Measurements from ENCODE around the gene ARHGAP6. TPM values are rescaled to one million over a fixed set of nuclear protein-coding genes. Genes with fewer than 3 reads are reported as not detected.

The ARHGAP6 gene
- polyA plus RNA-seq, 3 donors, result 0.31 to 1.1 (median 0.40) TPM

GRCh38 chrX:11546917-11547316 is 118.8 kb downstream of the ARHGAP6 start:
- H3K36me3 ChIP-seq (replicated peaks in 1 of 2; ENCODE audit: control insufficient read depth in 1 of 2, insufficient read depth in 2 of 2, low read length in 2 of 2), result no peaks in the 10 kb centered on the region
- no peak for DNase-seq
- no peaks in the 10 kb centered on the region for H3K4me1 Mint-ChIP-seq
- TF ChIP-seq, protein P1, sequence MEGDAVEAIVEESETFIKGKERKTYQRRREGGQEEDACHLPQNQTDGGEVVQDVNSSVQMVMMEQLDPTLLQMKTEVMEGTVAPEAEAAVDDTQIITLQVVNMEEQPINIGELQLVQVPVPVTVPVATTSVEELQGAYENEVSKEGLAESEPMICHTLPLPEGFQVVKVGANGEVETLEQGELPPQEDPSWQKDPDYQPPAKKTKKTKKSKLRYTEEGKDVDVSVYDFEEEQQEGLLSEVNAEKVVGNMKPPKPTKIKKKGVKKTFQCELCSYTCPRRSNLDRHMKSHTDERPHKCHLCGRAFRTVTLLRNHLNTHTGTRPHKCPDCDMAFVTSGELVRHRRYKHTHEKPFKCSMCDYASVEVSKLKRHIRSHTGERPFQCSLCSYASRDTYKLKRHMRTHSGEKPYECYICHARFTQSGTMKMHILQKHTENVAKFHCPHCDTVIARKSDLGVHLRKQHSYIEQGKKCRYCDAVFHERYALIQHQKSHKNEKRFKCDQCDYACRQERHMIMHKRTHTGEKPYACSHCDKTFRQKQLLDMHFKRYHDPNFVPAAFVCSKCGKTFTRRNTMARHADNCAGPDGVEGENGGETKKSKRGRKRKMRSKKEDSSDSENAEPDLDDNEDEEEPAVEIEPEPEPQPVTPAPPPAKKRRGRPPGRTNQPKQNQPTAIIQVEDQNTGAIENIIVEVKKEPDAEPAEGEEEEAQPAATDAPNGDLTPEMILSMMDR (IDR thresholded peaks at IDR 0.05), result no peak
- H3K9me3 ChIP-seq (replicated peaks in 1 of 2; ENCODE audit: control insufficient read depth in 1 of 2, insufficient read depth in 1 of 2, low read length in 2 of 2), result no peaks in the 10 kb centered on the region
- no peaks in the 10 kb centered on the region for H3K36me3 Mint-ChIP-seq
- peaks cover 2 to 4% (median 2%) of the 10 kb centered on the region in 3 donors for H3K27me3 Mint-ChIP-seq (ENCODE audit: low read depth in 3 of 3)
- no peak overlapping the region for H3K27ac Mint-ChIP-seq
- no peaks in the 10 kb centered on the region for H4K20me1 ChIP-seq (ENCODE audit: insufficient read depth, low read length)
- H3K27me3 ChIP-seq (ENCODE audit: control insufficient read depth in 2 of 2, insufficient read depth in 2 of 2, low read length in 2 of 2), result no peaks in the 10 kb centered on the region
- intact Hi-C loops (cut with micrococcal nuclease), result no loop called here
- H3K4me1 ChIP-seq (ENCODE audit: control insufficient read depth in 1 of 2, insufficient read depth in 2 of 2, low read length in 2 of 2), result no peaks in the 10 kb centered on the region
- H3K79me2 ChIP-seq (ENCODE audit: insufficient read depth, low read length), result no peaks in the 10 kb centered on the region
- H3K9ac ChIP-seq (ENCODE audit: insufficient read depth, low read length, poor library complexity, severe bottlenecking), result no peak overlapping the region
- no peak overlapping the region for H3K27ac ChIP-seq (ENCODE audit: low read depth in 1 of 2, low read length in 2 of 2)
- WGBS (ENCODE audit: insufficient coverage), result no CpG with 5 or more reads among the region's 2 CpGs
- peaks cover 0 to 3% (median 0%) of the 10 kb centered on the region in 7 donors for H3K9me3 Mint-ChIP-seq
- no peak overlapping the region for H3K4me3 ChIP-seq (replicated peaks in 1 of 3; ENCODE audit: low read depth in 2 of 3, low read length in 3 of 3)
- no peak overlapping the region for H3K4me3 Mint-ChIP-seq
- no peak overlapping the region for H2AFZ ChIP-seq (ENCODE audit: insufficient read depth, low read depth, low read length, poor library complexity, severe bottlenecking)
- no peak overlapping the region for H3K4me2 ChIP-seq (replicated peaks; ENCODE audit: extremely low read depth, low read length, poor library complexity, severe bottlenecking)

GRCh38 chrX:11543249-11543648 is 122.5 kb downstream of the ARHGAP6 start:
- H3K4me1 Mint-ChIP-seq, result peaks cover 6% of the 10 kb centered on the region
- H3K27me3 Mint-ChIP-seq (ENCODE audit: low read depth in 3 of 3), result no peaks in the 10 kb centered on the region
- no CpG with 5 or more reads among the region's 1 CpG for WGBS (ENCODE audit: insufficient coverage)
- Histone ChIP-seq H4K20me1 (ENCODE audit: insufficient read depth, low read length) (no peaks in the 10 kb centered on the region), H3K36me3 (replicated peaks in 1 of 2; ENCODE audit: control insufficient read depth in 1 of 2, insufficient read depth in 2 of 2, low read length in 2 of 2) (no peaks in the 10 kb centered on the region), H3K27ac (ENCODE audit: low read depth in 1 of 2, low read length in 2 of 2) (no peak overlapping the region), H2AFZ (ENCODE audit: insufficient read depth, low read depth, low read length, poor library complexity, severe bottlenecking) (no peak overlapping the region), H3K27me3 (ENCODE audit: control insufficient read depth in 2 of 2, insufficient read depth in 2 of 2, low read length in 2 of 2) (no peaks in the 10 kb centered on the region), H3K4me3 (replicated peaks in 1 of 3; ENCODE audit: low read depth in 2 of 3, low read length in 3 of 3) (no peak overlapping the region), H3K9me3 (replicated peaks in 1 of 2; ENCODE audit: control insufficient read depth in 1 of 2, insufficient read depth in 1 of 2, low read length in 2 of 2) (no peaks in the 10 kb centered on the region), H3K79me2 (ENCODE audit: insufficient read depth, low read length) (no peaks in the 10 kb centered on the region), H3K4me2 (replicated peaks; ENCODE audit: extremely low read depth, low read length, poor library complexity, severe bottlenecking) (no peak overlapping the region), H3K9ac (ENCODE audit: insufficient read depth, low read length, poor library complexity, severe bottlenecking) (no peak overlapping the region), H3K4me1 (ENCODE audit: control insufficient read depth in 1 of 2, insufficient read depth in 2 of 2, low read length in 2 of 2) (peaks cover 2 to 5% of the 10 kb centered on the region in 2 donors)
- H3K27ac Mint-ChIP-seq, result no peak overlapping the region
- no peak overlapping the region for H3K4me3 Mint-ChIP-seq
- H3K36me3 Mint-ChIP-seq, result no peaks in the 10 kb centered on the region
- intact Hi-C loops (cut with micrococcal nuclease), result no loop called here
- DNase-seq, result no peak
- TF ChIP-seq, protein P1 (IDR thresholded peaks at IDR 0.05), result no peak
- peaks cover 0 to 3% (median 0%) of the 10 kb centered on the region in 7 donors for H3K9me3 Mint-ChIP-seq
